ENCODE data around the gene RASIP1.
"Not testable (repeated sequence)": the region's sequence is repeated elsewhere in the genome, so short reads cannot be mapped to it uniquely, and the experiment has no call there.

Gene RASIP1

GRCh38 chr19:48728911-48729664 lies 11.3 kb downstream of the RASIP1 start:
- no peak for DNase-seq

GRCh38 chr19:48726556-48726955 lies 13.9 kb downstream of the RASIP1 start:
- DNase-seq, result no peak

GRCh38 chr19:48724796-48725753 lies 15.3 kb downstream of the RASIP1 start:
- no peak for DNase-seq

- DNase-seq, result no peak
Measured at GRCh38 chr19:48722196-48722708, 18.2 kb downstream of the RASIP1 start.

GRCh38 chr19:48720613-48721296 lies 19.7 kb downstream of the RASIP1 start:
- peak; percentile 87 for DNase-seq

GRCh38 chr19:48720251-48720612 lies 20.2 kb downstream of the RASIP1 start:
- no peak for DNase-seq

- DNase-seq, result no peak
Measured at GRCh38 chr19:48719263-48720171, 20.9 kb downstream of the RASIP1 start, which contains the start of gene MAMSTR. Gene MAMSTR, minus strand, starts transcription at chr19:48719725. Its CDS starts 694 bp downstream, at chr19:48719031.

GRCh38 chr19:48718711-48719231 lies 21.6 kb downstream of the RASIP1 start:
- no peak for DNase-seq

- not testable (repeated sequence) for DNase-seq
Measured at GRCh38 chr19:48718106-48718505, 22.3 kb downstream of the RASIP1 start.

- no peak for DNase-seq
Measured at GRCh38 chr19:48716562-48717291, 23.7 kb downstream of the RASIP1 start.

- no peak for DNase-seq
Measured at GRCh38 chr19:48715681-48716171, 24.7 kb downstream of the RASIP1 start.

- DNase-seq, result no peak
Measured at GRCh38 chr19:48714759-48715675, 25.4 kb downstream of the RASIP1 start.

- peak; percentile 96 for DNase-seq
Measured at GRCh38 chr19:48713864-48714755, 26.3 kb downstream of the RASIP1 start.

GRCh38 chr19:48713041-48713863 lies 27.2 kb downstream of the RASIP1 start:
- no peak for DNase-seq

- no peak for DNase-seq
Measured at GRCh38 chr19:48711106-48711662, 29.2 kb downstream of the RASIP1 start.

GRCh38 chr19:48708471-48708870 lies 31.9 kb downstream of the RASIP1 start:
- no peak for DNase-seq

GRCh38 chr19:48705431-48705830 lies 35.0 kb downstream of the RASIP1 start:
- no peak for DNase-seq

Measured in activated CD4-positive, alpha-beta T cell treated with anti-CD3 and anti-CD28 coated beads, Interleukin-2, amount 50 U/mL, for 1 hour (primary cell).